Lung (tissue), 12 donors: ENCODE data around the gene PCSK1. TPM values are rescaled to one million over a fixed set of nuclear protein-coding genes. Genes with fewer than 3 reads are reported as not detected.

ENCODE experiments used
- ATAC-seq: fragments of 200-7000 bp; cut with Tn5 transposase; one replicate; pipeline ENCODE4 v1.9.1; 2020; ENCODE audit warnings: moderate number of reproducible peaks; ENCODE audit not compliant: insufficient read depth, low FRiP score
- DNase-seq, 3 donors: peaks; one replicate each; pipeline ENCODE4 v3.0.0-alpha.2; 2013 to 2017
- H3K27ac ChIP-seq, 2 donors: one replicate each; pipeline ENCODE4 v1.5.1; 2013; ENCODE audit warnings: mild to moderate bottlenecking in 2 of 2, moderate library complexity in 2 of 2, control low read depth in 1 of 2, inconsistent platforms in 1 of 2, low read depth in 1 of 2, low read length in 1 of 2
- H3K27me3 ChIP-seq, 3 donors: one replicate each; pipeline ENCODE4 v1.5.1; 2013; ENCODE audit warnings: low read length in 2 of 3; ENCODE audit not compliant: control insufficient read depth in 3 of 3, insufficient read depth in 3 of 3
- H3K36me3 ChIP-seq, 4 donors: one replicate each; pipeline ENCODE4 v1.5.1; 2013; ENCODE audit warnings: low read length in 4 of 4, mild to moderate bottlenecking in 1 of 4, moderate library complexity in 1 of 4; ENCODE audit not compliant: control insufficient read depth in 4 of 4, insufficient read depth in 4 of 4
- H3K4me1 ChIP-seq, 5 donors: one replicate each; pipeline ENCODE4 v1.5.1; 2013; ENCODE audit warnings: low read length in 5 of 5, mild to moderate bottlenecking in 2 of 5, moderate library complexity in 1 of 5; ENCODE audit not compliant: control insufficient read depth in 5 of 5, insufficient read depth in 5 of 5
- H3K4me3 ChIP-seq: one replicate; pipeline ENCODE4 v1.5.1; 2013; ENCODE audit warnings: mild to moderate bottlenecking, control low read depth, moderate library complexity
- H3K9ac ChIP-seq, 2 donors: one replicate each; pipeline ENCODE4 v1.5.1; 2013; ENCODE audit warnings: low read length in 2 of 2, control low read depth in 1 of 2; ENCODE audit not compliant: insufficient read depth in 1 of 2
- H3K9me3 ChIP-seq, 4 donors: one replicate each; pipeline ENCODE4 v1.5.1; 2013; ENCODE audit warnings: low read length in 3 of 4, mild to moderate bottlenecking in 1 of 4, moderate library complexity in 1 of 4; ENCODE audit not compliant: control insufficient read depth in 4 of 4, insufficient read depth in 3 of 4
- CTCF ChIP-seq: IDR thresholded peaks from 2 replicates; pipeline ENCODE4 v1.5.1; 2012; ENCODE audit warnings: mild to moderate bottlenecking; ENCODE audit errors: control extremely low read depth, extremely low read depth
- WGBS, 2 donors: extraction: QIAGEN DNeasy Blood & Tissue Kit; methylation state at CpG; one replicate each; pipeline ENCODE4 v1.1.7; 2013; 5-methylcytosine and 5-hydroxymethylcytosine counted together
- polyA plus RNA-seq, 2 donors: library from polyadenylated mRNA; stranded (reverse); fragments of 200-250 nt; gene quantifications; one replicate each; pipeline ENCODE4 v1.2.1, GENCODE V29; 2013
- total RNA-seq, 2 donors: library from RNA; depleted of rRNA in 1 of 2; stranded (reverse); fragments of >200 nt in 1 of 2; gene quantifications; one replicate each; pipeline ENCODE4 v1.2.1, GENCODE V29; 2014 to 2021
- donor health status: control.
- donor health status: control.
- donor health status: Bipolar disorder and iron deficiency.
- donor health status: healthy.
- donor health status: DM: yes; HTN: yes; CAD: no.

Gene PCSK1
- total and polyA plus RNA-seq, 4 donors: 0.08 to 3.3 (median 1.3) TPM

- Histone ChIP-seq H3K4me3 (no peak overlapping the region), H3K27ac (no peak overlapping the region), H3K36me3 (no peaks in the 10 kb centered on the region), H3K9ac (no peak overlapping the region), H3K27me3 (no peaks in the 10 kb centered on the region), H3K9me3 (no peaks in the 10 kb centered on the region), H3K4me1 (peaks cover 0 to 3% (median 0%) of the 10 kb centered on the region in 5 donors)
- 37 to 38% methylated on average over 6 of the region's 6 CpGs for WGBS, 2 donors
- ATAC-seq: peak; percentile 80
- TF ChIP-seq CTCF: peak; percentile 40
- peak in 2 of 3 donors; percentile 70 to 82 for DNase-seq
These were observed 88.1 kb downstream of the PCSK1 start for GRCh38 chr5:96344678-96345577.

GRCh38 chr5:96343094-96343493 is 90.0 kb downstream of the PCSK1 start:
- ATAC-seq (no peak), DNase-seq (no peak)
- peaks cover 0 to 12% (median 2%) of the 10 kb centered on the region in 5 donors for H3K4me1 ChIP-seq
- H3K9me3 ChIP-seq: no peaks in the 10 kb centered on the region
- H3K4me3 ChIP-seq: no peak overlapping the region
- TF ChIP-seq CTCF: no peak
- no peak overlapping the region for H3K9ac ChIP-seq
- H3K27ac ChIP-seq: no peak overlapping the region
- H3K27me3 ChIP-seq: no peaks in the 10 kb centered on the region
- no peaks in the 10 kb centered on the region for H3K36me3 ChIP-seq

- Histone ChIP-seq H3K9ac (no peak overlapping the region), H3K36me3 (no peaks in the 10 kb centered on the region), H3K27me3 (no peaks in the 10 kb centered on the region), H3K9me3 (no peaks in the 10 kb centered on the region), H3K4me1 (peaks cover 0 to 12% (median 2%) of the 10 kb centered on the region in 5 donors), H3K4me3 (no peak overlapping the region), H3K27ac (no peak overlapping the region)
- no peak for DNase-seq
- no peak for TF ChIP-seq CTCF
- ATAC-seq: no peak
- whole genome bisulfite sequencing, 2 donors: 63 to 77% methylated on average over 4 of the region's 4 CpGs
These were observed 90.5 kb downstream of the PCSK1 start for GRCh38 chr5:96342581-96342980.

Other genes with a start within 250 kb of the PCSK1 start
- 100 to 1,000 TPM; 269 to 279 TPM for gene CAST, start 229.1 kb upstream of the PCSK1 start, total RNA-seq
- gene CAST, start 229.1 kb upstream of the PCSK1 start, polyA plus RNA-seq: 10 to 100 TPM; 84.8 to 98.6 TPM